ENCODE measurements around the gene OSGEP.
"Not testable (repeated sequence)": the region's sequence is repeated elsewhere in the genome, so short reads cannot be mapped to it uniquely, and the experiment has no call there.

- TF ChIP-seq, protein P1, sequence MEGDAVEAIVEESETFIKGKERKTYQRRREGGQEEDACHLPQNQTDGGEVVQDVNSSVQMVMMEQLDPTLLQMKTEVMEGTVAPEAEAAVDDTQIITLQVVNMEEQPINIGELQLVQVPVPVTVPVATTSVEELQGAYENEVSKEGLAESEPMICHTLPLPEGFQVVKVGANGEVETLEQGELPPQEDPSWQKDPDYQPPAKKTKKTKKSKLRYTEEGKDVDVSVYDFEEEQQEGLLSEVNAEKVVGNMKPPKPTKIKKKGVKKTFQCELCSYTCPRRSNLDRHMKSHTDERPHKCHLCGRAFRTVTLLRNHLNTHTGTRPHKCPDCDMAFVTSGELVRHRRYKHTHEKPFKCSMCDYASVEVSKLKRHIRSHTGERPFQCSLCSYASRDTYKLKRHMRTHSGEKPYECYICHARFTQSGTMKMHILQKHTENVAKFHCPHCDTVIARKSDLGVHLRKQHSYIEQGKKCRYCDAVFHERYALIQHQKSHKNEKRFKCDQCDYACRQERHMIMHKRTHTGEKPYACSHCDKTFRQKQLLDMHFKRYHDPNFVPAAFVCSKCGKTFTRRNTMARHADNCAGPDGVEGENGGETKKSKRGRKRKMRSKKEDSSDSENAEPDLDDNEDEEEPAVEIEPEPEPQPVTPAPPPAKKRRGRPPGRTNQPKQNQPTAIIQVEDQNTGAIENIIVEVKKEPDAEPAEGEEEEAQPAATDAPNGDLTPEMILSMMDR (IDR thresholded peaks at IDR 0.05): not testable (repeated sequence)
- not testable (repeated sequence) for TF ChIP-seq POLR2AphosphoS5 (IDR thresholded peaks at IDR 0.05; ENCODE audit: low read depth, low read length); REST (IDR thresholded peaks at IDR 0.05; ENCODE audit: insufficient read depth in 1 of 2, low read depth in 2 of 2, low read length in 1 of 2)
These were observed 1.8 kb downstream of the OSGEP start for GRCh38 chr14:20452831-20453230.

All from Panc1 (cell line).